GM18519 (cell line): ENCODE measurements around the gene FGFR2.
"Not testable (repeated sequence)": the region's sequence is repeated elsewhere in the genome, so short reads cannot be mapped to it uniquely, and the experiment has no call there.

Experiments used
- ATAC-seq: cut with Tn5 transposase; IDR thresholded peaks from one replicate; pipeline ENCODE4 v1.9.1; 2021; ENCODE audit warnings: mild to moderate bottlenecking, moderate library complexity; ENCODE audit not compliant: unreplicated experiment, low FRiP score

FGFR2 gene

DNA sequence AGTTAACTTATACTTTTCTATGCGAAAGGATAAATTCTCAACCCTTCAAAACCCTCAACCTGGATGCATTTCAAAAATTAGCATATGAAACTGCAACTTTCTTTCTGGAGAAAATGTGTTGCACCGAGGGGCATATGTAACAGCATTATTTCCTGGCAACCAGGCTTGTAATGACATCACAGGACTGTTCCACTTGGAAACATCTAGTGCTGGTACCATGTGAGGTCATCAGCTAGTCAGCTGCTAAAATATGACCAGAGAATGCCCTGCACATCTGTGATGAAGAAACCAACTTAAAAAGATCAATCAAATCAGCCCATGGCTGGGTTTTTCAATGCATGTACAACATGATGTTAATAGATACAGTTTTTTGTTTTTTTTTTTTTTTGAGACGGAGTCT lies 40.0 kb downstream of the FGFR2 start:
- ATAC-seq: no peak

DNA sequence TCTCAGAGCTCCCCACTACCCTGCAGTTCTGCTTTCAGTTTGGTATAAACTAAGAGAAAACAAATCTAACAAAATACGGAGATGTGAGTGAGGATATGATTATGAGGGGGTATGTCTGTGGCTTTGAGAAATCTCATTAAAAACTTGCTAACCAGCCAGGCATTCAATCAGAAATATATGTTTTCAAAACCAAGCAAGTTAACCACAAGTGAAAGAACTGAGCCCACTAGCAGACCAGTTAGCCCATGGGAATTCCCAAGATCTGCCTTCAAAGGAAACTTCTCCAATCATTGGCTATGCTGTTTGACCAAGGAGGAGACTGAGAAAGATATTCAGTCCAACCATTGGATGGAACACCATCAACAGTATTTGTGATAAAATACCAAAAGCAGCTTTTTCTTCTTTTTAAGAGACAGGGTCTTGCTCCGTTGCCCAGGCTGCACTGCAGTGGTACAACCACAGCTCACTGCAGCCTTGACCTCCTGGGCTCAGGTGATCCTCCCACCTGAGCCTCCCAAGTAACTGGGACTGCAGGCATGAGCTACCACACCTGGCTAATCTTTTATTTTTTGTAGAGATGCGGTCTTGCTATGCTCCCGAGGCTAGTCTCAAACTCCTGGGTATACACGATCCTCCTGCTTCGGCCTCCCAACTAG lies 41.2 kb downstream of the FGFR2 start:
- ATAC-seq: no peak

DNA sequence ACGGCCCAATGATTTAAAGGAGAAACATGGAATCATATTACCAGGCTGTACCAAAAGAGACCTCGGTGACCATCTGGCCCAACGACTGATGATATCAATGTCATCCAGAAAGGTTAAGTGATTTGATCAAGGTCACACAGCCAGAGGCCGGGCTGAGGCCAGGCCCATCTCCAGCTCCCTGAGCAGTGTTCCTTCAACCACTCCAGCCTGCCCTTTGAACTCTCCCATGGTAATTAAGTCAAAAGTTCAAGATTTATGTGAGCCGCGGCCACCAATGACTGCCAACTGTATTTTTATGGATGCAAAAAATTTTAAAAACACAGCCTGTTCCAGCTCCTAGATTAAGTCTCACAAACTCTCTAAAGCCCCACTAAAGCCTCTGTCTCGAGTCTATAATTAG lies 41.8 kb downstream of the FGFR2 start:
- ATAC-seq: no peak

DNA sequence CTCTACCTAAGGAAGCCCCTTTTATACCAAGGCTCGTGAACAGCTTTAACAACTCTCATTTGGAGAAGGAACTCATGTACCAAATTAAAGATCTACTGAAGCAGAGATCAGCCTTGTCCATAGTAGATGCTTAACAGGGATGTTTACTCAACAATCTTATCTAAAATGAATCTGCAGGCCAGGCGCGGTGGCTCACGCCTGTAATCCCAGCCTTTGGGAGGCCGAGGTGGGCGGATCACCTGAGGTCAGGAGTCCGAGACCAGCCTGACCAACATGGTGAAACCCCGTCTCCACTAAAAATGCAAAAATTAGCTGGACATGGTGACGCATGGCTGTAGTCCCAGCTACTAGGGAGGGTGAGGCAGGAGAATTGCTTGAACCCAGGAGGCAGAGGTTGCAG lies 43.3 kb downstream of the FGFR2 start:
- ATAC-seq: not testable (repeated sequence)

DNA sequence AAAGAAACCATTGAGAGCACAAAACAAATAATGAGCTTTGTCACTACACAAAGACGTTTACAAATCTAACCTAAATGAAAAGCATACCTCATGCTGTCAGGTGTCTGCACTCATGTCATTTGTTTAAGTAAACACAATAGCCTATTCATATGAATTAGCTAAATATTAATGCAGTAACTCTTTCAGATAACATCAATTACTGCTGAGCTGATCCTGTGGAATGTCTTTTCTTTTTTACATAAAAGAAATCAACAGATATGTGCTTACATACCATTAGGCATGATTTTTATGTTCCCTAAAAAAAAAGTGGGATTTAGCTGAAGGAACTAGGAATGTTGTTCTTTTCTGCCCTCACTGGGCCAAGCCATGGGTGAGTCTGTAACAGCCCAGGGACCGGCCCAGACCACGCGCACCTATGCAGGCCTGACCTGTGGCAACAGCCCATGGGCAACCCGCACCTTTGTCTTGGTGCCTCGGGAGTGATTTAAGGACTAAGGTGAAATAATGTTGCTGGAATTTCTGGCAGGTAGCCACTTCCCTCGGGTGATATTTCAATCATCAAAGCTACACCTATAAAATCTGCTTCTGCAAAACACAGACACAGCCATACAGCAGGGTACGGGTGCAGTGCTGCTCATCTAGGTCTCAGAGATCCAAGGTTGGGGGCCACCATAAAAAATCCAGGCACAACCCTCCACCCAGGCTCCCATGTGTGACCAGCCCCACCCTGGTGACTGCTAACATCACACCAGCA lies 44.6 kb downstream of the FGFR2 start:
- no peak for ATAC-seq

DNA sequence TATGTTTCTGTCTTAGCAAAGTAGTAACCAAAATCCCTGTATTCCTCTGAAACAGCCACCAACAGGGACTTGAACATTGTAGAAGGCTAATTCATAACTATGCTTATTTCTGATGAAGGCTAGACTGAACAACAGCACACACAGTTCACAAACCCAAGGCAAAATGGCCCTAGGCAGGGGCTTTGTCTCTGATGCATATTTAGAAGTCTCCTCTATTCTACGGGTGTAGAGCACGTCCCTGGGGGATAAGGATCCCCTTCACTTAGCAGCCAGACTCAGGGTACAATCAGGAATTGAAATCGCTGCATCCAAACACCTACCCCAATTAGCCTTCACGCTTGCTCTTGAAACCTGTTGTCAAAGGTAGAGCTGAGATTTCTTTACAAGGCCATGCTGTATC lies 45.5 kb downstream of the FGFR2 start:
- ATAC-seq: no peak

DNA sequence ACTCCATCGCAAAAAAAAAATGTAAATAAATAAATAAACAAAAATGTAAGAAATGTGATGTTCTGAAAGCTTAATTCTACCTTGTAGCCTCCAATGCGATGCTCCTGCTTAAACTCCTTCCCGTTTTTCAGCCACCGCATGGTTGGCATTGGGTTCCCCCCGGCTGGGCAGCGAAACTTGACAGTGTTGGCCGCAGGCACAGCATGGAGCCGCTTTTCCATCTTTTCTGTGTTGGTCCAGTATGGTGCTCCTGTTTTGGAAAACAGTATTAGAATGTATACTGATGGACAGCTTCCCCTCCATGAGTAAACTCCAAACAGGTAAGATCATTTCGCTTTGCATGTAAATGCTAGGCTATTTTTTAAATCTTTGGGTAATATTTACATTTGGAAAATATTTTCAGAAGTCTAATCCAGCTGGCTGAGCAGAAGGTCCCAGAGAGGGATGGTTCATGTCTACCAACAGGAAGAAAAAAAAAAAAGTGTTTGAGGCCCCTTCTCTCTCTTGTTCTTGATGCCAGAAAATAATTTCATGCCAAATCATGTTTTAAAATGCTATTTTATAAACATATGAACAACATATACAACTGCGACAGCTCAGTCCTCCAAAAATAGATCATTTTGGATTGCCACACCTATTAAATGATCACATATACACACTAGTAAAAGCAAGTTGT lies 46.9 kb downstream of the FGFR2 start:
- no peak for ATAC-seq

DNA sequence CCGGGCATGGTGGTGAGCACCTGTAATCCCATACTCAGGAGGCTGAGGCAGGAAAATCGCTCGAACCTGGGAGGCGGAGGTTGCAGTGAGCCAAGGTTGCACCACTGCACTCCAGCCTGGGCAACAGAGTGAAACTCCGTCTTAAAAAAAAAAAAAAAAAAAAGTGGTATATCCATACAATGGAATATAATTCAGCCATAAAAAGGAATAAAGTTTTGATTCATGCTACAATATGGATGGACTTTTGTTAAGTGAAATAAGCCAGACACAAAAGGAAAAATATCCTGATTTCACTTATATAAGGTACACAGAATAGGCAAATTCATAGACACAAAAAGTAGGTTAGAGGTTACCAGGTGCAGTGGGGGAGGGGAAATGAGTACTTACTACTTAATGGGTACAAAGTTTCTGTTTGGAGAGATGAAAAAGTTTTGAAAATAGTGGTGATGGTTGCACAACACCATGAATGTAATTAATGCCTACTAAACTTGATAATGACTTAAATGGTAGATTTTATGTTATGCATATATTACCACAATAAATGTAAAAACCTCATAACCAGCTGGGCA lies 53.9 kb downstream of the FGFR2 start:
- no peak for ATAC-seq

DNA sequence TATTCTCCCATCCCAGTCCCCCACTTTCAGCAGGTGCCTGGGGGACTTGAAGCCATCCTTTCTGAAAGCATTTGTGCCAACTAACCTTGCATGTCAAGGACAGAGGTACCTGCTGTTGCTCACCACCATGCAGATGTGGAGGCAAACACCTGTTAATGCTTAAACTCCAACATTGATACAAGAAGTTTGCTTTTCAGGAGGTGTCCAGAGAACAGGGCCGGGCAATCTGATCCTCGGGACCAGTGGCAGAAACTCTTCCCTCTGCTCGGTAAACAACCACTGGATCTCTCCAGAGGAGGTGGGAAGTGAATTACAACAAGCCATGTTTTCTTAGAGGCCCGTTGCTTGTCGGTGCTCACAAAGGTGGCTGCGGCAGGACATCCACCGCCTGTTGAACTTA lies 54.7 kb downstream of the FGFR2 start:
- ATAC-seq: no peak

DNA sequence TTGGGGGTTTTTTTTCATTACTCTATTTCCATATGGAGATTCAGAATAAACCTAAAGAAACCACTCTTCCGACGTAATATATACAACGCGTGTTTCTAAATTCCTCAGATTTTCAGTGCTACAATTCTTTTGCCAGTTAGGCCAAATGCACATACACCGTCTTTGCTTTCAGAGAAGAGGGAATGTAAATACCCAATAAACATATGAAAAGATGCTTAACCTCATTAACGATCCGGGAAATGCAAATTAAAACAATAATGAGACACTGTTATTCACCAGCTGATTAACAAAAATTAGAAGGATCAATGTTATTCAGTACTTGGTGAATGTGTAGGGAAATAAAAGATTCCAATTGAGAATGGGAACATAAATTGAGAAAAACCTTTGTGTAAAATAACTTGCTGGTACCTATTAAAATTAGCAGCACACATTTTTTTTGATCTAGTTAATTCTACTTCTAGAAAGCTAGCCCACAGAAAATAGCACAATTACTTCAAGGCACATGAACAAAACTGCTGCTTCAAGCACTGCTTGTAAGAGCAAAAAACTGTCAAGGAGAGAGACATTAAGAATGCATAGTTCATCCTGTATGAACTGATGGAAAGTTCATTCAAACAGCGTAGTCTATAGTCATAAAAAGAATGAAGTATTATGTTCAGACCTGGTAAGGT lies 56.7 kb downstream of the FGFR2 start:
- ATAC-seq: no peak

DNA sequence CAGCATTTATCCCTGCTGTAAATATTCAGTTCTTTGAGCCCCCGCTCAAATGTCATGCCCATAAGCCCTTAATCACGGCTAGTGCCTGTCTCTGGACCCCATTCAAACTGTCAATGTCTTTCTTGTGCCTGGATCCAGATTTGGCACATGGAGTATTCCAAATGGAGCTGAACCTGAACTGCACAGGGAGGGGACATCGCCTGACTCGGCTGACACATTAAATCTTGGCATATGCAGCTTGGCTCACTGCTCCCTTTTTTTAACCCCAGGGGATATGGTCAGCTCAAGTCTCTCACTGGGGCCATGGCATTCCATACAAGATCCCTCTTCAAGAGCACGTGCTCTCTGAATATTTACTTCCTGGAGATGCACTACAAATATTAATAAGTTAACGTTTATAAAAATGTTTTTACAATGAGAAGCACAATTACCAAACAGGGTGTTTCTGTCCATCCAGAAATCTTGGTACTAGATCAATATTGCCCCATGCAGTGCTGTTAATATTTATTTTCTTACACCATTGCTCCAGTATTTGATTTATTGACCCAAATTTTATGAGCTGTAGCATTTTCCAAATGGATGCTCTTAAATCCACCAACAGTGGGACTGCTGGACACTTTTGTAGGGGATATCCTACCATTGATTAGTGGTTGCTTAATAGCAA lies 57.4 kb downstream of the FGFR2 start:
- no peak for ATAC-seq

DNA sequence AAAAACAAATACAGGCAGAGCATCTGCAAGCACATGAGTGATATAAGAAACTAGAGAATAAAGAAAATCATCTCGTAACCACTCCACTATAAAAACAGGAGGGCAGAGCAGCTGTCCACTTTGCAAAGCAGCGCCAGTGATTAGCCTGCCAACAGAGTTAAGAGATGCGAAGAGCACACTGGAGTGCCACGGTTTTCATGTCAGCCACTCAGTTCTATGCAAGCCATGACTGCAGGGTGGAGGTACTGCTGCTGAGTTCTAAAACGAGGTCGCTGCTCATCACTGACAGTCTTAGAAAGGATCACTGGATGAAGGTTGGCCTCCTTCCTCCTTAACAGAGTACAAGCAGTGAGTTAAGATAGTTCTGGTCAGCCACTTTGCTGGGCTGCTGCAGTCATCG lies 58.5 kb downstream of the FGFR2 start:
- ATAC-seq: no peak

DNA sequence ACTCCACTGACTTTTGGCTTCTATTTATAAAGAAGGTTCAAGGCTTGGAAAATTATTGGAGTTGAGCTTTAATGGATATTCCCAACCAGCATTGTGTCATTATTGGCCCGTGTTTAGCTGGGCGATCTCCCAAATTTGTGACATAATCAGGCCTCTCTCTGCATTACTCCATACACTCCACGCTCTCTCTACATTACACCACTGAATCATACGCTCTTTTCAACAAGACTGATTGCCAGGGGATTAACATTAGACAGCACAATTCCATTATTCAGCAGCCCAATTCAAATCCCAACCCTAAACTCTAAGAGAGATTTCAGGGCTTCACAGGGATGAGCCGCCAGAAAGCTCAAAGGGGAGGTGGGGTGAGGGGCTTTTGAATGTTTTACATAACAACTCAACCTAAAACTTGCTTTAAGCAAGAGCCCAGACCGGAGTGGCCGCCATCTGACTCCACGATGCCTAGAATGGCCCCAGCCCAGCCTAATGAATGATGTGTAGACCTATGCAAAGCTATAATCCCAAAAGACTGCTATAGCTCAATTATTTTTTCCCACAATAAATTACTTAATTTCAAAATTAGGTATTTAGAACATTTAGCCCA lies 61.8 kb downstream of the FGFR2 start:
- ATAC-seq: no peak

DNA sequence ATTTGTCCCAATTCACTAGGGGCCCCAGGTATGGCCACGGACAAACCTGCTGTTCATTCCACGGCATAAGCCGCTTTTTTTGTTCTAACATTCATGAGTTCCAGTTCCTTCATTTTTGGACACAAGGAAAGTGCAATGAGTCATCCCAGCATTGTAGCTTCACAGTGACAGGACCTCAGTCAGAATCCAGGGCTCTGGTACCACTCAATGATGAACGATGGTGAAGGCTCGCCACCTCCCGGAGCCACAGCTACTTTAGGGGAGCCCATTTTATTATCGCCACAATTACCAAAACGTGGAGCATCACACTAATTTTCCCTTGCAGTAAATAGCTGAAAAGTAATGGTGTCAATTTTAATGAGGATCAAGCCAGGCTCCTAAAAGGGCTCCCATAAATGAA lies 62.9 kb downstream of the FGFR2 start:
- ATAC-seq: no peak

DNA sequence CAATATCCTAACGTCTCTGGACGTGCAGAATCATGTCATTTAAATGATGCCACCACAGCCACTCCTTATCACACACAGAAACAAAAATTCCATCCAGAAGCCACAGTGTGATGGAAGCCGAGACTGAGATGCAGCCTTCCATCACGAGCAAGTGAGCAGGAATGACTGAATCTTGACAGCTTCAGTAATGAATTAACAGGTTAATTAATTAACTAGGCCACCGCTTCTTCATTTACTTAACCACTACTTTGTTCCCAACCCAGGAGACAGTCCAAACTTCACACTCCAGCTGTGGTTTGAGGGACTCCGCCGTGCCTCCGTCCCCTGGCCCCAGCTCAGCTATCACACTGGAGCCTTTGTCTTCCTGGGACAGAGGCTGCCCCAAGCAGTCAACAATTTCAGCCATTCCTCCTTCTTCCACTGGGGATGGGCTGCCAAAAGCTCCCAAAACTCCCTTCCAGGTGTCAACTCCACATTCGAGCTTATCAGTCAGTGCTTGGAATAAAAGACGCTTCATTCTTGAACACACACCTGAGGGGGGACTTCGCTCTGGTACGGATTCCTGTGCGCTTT lies 65.9 kb downstream of the FGFR2 start:
- no peak for ATAC-seq

DNA sequence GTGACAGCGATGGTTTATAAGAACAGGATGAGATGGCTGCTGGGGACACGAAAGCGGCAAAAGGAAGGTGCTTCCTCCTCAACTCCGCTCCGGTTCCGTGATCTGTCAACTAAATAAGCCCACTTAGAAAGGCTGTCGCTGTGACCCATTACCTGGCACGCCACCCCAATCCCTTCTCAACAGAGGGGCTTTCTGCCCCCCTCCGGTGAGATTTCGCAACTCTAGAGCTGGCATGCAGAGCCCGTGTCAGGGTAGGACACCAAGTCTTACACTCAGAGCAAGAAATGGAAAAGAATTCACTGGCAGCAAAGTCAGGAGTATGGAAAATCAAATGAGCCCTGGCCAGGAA lies 66.4 kb downstream of the FGFR2 start:
- no peak for ATAC-seq

DNA sequence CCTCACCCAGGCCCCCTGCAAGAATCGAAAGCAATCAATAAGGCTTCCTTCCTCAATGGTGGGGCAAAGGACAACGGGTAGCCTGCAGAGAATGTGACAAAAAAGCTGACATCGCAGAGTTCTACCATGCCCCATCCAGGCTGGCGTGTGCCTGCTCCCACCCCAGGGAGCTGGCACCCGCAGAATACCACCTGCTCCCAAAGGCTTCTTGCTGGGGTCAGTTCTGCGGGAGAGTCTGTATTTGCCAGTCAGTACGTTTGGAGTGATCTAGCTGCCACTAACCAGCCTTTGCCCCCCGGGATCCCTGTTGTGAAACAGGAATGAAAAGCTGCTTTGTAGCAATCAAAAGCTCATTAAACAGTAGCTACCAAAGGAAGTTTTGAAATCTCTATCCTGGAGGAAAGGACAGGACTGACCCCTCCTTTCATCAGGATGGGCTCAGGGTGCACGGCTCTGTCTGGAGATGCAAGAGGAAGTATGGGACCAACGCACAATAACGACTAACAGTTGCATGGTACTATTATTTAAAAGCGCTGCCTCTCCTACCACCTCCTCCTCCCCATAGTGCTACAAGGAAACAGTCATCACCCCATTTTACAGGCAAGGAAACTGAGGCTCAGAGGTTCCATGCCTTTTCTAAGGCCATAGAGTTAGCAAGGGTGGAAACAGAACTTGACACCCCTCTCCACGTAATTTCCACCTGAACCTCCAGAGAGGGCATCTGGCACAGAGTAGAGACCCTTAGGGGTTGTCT lies 67.0 kb downstream of the FGFR2 start:
- ATAC-seq: no peak

DNA sequence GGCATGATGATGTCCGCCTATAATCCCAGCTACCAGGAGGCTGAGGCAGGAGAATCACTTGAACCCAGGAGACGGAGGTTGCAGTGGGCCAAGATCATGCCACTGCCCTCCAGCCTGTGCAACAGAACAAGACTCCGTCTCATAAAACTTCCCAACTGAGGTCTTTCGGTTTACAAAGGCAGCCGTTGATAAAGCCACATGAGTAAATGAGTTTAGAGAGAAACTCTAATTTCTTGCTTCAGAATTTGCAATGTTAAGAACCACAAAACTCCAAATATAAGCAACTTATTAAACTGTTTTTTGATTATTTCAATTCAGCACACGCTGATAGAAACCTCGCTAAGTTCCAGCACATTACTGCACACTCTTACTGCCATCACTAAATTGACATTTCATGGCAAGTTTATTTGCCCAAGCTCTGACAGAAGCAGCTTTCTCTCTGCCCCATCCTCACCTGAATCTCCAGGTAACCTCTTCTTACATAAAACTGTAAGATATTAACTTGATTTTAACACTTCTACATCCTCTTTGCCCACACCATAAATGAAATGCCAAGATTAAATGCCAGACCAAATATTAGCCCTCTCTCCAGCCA lies 67.7 kb downstream of the FGFR2 start:
- no peak for ATAC-seq

DNA sequence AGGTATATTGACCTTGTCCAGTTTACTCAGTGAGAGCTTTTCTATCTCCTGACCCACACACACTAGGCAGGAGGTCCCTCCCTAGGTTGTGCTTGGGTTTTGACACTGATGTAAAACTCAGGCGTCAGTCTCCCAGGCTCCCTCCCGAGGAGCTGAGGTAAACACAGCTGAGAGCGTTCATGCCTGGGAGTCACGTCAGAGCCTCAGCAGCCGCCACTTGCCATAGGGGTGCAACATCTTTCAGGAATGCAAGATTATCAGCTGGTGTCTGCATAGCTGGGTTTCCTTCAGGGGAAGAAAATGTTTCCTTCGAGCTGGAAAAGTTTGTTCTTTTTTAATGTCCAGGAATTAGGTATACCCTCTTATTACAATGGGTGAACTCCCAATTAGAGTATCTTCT lies 70.6 kb downstream of the FGFR2 start:
- ATAC-seq: no peak
